ENCODE results near the gene NEBL.

The NEBL gene

GRCh38 chr10:20911626-20912025 is 14.5 kb upstream of the NEBL start:
- in situ Hi-C loops (cut with HindIII; ENCODE audit: low pct_ligation_motif_present, low pct_unique_long_range_greater_than_20kb, low sequenced_read_pairs): no loop called here
- DNase-seq: no peak

DNA sequence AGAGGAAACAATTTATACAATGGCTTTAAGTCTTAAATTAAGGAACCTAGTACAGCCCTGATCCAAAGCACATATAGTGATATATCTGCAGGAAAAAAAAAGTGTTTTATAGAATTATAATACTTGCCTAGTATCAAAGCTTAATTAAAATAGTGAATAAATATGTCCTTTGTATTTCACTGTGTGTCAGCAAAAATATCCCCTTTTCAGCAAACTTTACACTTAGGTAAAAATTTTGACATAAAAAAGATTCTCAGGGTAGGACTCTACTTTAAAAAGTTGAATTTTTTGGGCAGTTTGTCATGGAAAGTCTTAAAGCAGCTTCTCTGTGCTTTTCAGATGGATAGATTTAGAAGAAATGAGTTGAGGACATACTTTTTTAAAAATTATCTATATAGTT is 12.7 kb upstream of the NEBL start:
- in situ Hi-C loops (cut with HindIII; ENCODE audit: low pct_ligation_motif_present, low pct_unique_long_range_greater_than_20kb, low sequenced_read_pairs): no loop called here
- DNase-seq: no peak

- in situ Hi-C loops (cut with HindIII; ENCODE audit: low pct_ligation_motif_present, low pct_unique_long_range_greater_than_20kb, low sequenced_read_pairs): no loop called here
- no peak for DNase-seq
Measured at GRCh38 chr10:20908391-20908790, 11.3 kb upstream of the NEBL start.

GRCh38 chr10:20903635-20904390 is 6.7 kb upstream of the NEBL start:
- DNase-seq: no peak
- in situ Hi-C loops (cut with HindIII; ENCODE audit: low pct_ligation_motif_present, low pct_unique_long_range_greater_than_20kb, low sequenced_read_pairs): no loop called here

- in situ Hi-C loops (cut with HindIII; ENCODE audit: low pct_ligation_motif_present, low pct_unique_long_range_greater_than_20kb, low sequenced_read_pairs): no loop called here
Measured at GRCh38 chr10:20901110-20901509, 4.0 kb upstream of the NEBL start.

GRCh38 chr10:20898866-20899535 is 1.9 kb upstream of the NEBL start:
- DNase-seq: no peak
- in situ Hi-C loops (cut with HindIII; ENCODE audit: low pct_ligation_motif_present, low pct_unique_long_range_greater_than_20kb, low sequenced_read_pairs): no loop called here

More at GRCh38 chr10:20901110-20901509, 4.0 kb upstream of the NEBL start:
- DNase-seq: no peak

DNA sequence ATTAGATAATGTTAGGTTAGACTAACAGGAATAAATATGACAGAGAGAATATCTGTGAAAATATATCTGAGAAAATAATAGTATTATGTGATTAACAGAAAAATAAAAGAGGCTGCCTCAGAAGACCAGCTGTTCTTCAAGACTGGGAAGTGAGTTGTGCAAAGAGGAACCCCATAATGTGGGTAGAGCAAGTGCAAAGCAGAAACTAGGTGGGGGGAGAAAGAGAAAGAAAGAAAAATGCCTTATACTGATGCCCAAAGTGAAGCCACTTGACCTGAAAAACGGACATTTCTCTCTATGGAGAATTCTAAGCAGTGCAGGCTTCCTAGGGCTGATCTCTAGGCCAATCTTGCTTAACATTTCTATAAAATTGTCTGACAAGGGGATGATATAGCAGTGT is 3.8 kb downstream of the NEBL start:
- no peak for DNase-seq
- in situ Hi-C loops (cut with HindIII; ENCODE audit: low pct_ligation_motif_present, low pct_unique_long_range_greater_than_20kb, low sequenced_read_pairs): no loop called here

GRCh38 chr10:20892796-20893195 is 4.3 kb downstream of the NEBL start:
- no peak for DNase-seq
- in situ Hi-C loops (cut with HindIII; ENCODE audit: low pct_ligation_motif_present, low pct_unique_long_range_greater_than_20kb, low sequenced_read_pairs): no loop called here

GRCh38 chr10:20892011-20892585 is 5.0 kb downstream of the NEBL start:
- no peak for DNase-seq
- in situ Hi-C loops (cut with HindIII; ENCODE audit: low pct_ligation_motif_present, low pct_unique_long_range_greater_than_20kb, low sequenced_read_pairs): no loop called here

- no peak for DNase-seq
- in situ Hi-C loops (cut with HindIII; ENCODE audit: low pct_ligation_motif_present, low pct_unique_long_range_greater_than_20kb, low sequenced_read_pairs): no loop called here
Measured at GRCh38 chr10:20891338-20891714, 5.8 kb downstream of the NEBL start.

DNA sequence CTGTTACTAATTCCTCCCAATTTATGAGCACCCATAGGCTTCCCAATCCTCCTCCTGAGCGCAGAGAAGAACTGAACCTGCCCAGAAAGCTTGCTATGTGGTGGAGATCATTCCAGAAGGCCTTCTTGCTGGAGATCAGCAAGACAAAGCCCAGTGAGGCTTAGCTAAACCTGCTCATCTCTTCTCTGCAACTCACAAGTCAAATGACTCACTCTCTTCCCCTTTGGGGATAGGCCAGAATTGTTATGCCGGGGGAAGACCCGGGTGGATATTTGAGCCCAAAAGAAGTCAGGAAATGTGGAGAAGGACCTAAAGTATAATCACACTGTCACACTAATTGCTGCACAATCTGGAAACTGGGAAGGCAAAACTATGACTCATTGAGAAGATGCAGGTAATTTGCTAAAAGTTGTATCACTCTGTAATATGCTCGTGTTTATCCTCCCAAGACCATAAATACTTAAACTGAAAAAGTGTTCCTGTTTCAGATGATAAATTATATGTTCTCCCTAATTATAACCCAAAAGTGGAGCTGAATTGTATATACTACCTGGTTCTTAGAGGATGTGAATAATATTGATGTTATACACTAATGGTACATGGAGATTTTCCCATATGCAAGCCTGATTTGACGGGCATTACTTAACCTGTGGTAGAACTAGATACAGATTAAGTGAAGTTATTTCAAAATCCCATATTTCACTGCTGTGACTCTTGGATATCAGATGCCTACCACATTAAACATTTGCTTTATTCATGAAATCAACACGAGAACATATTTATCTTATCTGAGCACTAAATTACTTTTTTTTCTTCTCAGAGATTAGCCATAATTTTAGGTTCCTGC is 6.4 kb downstream of the NEBL start:
- DNase-seq: no peak

GRCh38 chr10:20890009-20890408 is 7.1 kb downstream of the NEBL start:
- no peak for DNase-seq
- in situ Hi-C loops (cut with HindIII; ENCODE audit: low pct_ligation_motif_present, low pct_unique_long_range_greater_than_20kb, low sequenced_read_pairs): no loop called here

More for the DNA sequence above, 6.4 kb downstream of the NEBL start:
- in situ Hi-C loops (cut with HindIII; ENCODE audit: low pct_ligation_motif_present, low pct_unique_long_range_greater_than_20kb, low sequenced_read_pairs): no loop called here

GRCh38 chr10:20888620-20889330 is 8.3 kb downstream of the NEBL start:
- in situ Hi-C loops (cut with HindIII; ENCODE audit: low pct_ligation_motif_present, low pct_unique_long_range_greater_than_20kb, low sequenced_read_pairs): no loop called here
- no peak for DNase-seq

GRCh38 chr10:20887706-20888555 is 9.2 kb downstream of the NEBL start:
- in situ Hi-C loops (cut with HindIII; ENCODE audit: low pct_ligation_motif_present, low pct_unique_long_range_greater_than_20kb, low sequenced_read_pairs): no loop called here
- no peak for DNase-seq

GRCh38 chr10:20885678-20886077 is 11.4 kb downstream of the NEBL start:
- DNase-seq: peak; percentile 34
- in situ Hi-C loops (cut with HindIII; ENCODE audit: low pct_ligation_motif_present, low pct_unique_long_range_greater_than_20kb, low sequenced_read_pairs): no loop called here

GRCh38 chr10:20883552-20883951 is 13.6 kb downstream of the NEBL start:
- no peak for DNase-seq
- in situ Hi-C loops (cut with HindIII; ENCODE audit: low pct_ligation_motif_present, low pct_unique_long_range_greater_than_20kb, low sequenced_read_pairs): no loop called here

DNA sequence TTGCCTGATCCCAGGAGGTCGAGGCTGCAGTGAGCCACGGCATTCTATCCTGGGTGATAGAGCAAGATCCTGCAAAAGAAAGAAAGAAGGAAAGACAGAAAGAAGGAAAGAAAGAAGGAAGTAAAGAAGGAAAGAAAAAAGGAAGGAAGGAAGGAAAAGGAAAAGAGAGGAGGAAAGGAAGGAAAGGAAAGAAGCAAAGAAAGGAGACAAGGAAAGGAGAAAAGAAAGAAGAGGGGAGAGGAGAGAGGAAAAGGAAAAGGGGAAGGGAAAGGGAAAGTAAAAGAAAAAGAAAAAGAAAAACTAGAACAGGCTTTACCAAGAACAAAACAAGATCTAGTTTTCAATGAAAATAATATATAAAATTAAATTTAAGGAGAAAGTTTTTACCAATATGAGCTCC is 15.0 kb downstream of the NEBL start:
- in situ Hi-C loops (cut with HindIII; ENCODE audit: low pct_ligation_motif_present, low pct_unique_long_range_greater_than_20kb, low sequenced_read_pairs): no loop called here
- DNase-seq: no peak

DNA sequence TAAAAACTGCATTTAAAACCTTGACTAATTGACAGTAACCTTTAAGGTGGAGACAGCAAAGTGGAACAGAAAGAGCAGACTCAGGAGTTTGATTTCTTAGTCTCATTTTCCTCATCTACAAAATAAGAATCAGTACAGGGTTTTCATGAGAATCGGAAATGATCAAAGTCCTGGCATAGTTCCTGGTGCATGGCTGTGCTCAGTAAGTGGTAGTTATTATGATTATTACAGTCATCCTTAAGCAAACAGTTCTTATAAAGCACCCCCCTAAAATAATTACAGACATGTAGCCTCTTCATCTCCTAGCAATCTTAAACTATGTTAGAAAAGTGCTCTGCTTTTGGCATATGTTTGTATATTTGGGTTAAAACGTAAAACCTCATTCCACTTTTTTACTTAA is 18.0 kb downstream of the NEBL start:
- in situ Hi-C loops (cut with HindIII; ENCODE audit: low pct_ligation_motif_present, low pct_unique_long_range_greater_than_20kb, low sequenced_read_pairs): no loop called here
- DNase-seq: no peak
